ENCODE measurements around the gene HCRT.

GRCh38 chr17:42163113-42163512, 22.1 kb downstream of the HCRT start:
- no peak for TF ChIP-seq POLR2AphosphoS5 (IDR thresholded peaks at IDR 0.05; ENCODE audit: low read depth, low read length)
- peak; percentile 51 for TF ChIP-seq CTCF (IDR thresholded peaks at IDR 0.05)
- TF ChIP-seq SMC3 (IDR thresholded peaks at IDR 0.05; ENCODE audit: low read depth, low read length) = no peak
- no peak for TF ChIP-seq FOXM1 (IDR thresholded peaks at IDR 0.05; ENCODE audit: low read depth)
- TF ChIP-seq USF1 (IDR thresholded peaks at IDR 0.05; ENCODE audit: borderline replicate concordance, low read depth) = no peak
- TF ChIP-seq USF2 (IDR thresholded peaks at IDR 0.05; ENCODE audit: borderline replicate concordance, low read depth, low read length) = no peak
